Subcutaneous abdominal adipose tissue (tissue), 5 donors: ENCODE results near the gene USH1C.

ENCODE experiments used
- H3K27ac ChIP-seq: one replicate; pipeline ENCODE4 v1.7.0; 2013; ENCODE audit warnings: low read depth, mild to moderate bottlenecking, inconsistent platforms, low read length, moderate library complexity
- H3K27me3 ChIP-seq, 5 donors: one replicate each; pipeline ENCODE4 v1.7.0; 2013; ENCODE audit warnings: low read length in 5 of 5, inconsistent platforms in 1 of 5; ENCODE audit not compliant: control insufficient read depth in 5 of 5, insufficient read depth in 4 of 5
- H3K36me3 ChIP-seq, 5 donors: one replicate each; pipeline ENCODE4 v1.7.0; 2013; ENCODE audit warnings: low read length in 5 of 5; ENCODE audit not compliant: control insufficient read depth in 5 of 5, insufficient read depth in 5 of 5
- H3K4me1 ChIP-seq, 5 donors: one replicate each; pipeline ENCODE4 v1.7.0; 2013; ENCODE audit warnings: low read length in 5 of 5, mild to moderate bottlenecking in 3 of 5, moderate library complexity in 1 of 5; ENCODE audit not compliant: control insufficient read depth in 5 of 5, insufficient read depth in 5 of 5
- H3K4me3 ChIP-seq, 5 donors: one replicate each; pipeline ENCODE4 v1.7.0; 2013; ENCODE audit warnings: low read length in 5 of 5, low read depth in 1 of 5
- H3K9ac ChIP-seq, 5 donors: one replicate each; pipeline ENCODE4 v1.7.0; 2013; ENCODE audit warnings: low read length in 5 of 5, mild to moderate bottlenecking in 4 of 5, moderate library complexity in 3 of 5
- H3K9me3 ChIP-seq, 5 donors: one replicate each; pipeline ENCODE4 v1.7.0; 2013; ENCODE audit warnings: low read length in 5 of 5; ENCODE audit not compliant: control insufficient read depth in 5 of 5
- donor health status: healthy.
- donor health status: healthy.
- donor health status: healthy.
- donor health status: healthy.
- donor health status: healthy.

The USH1C gene

GRCh38 chr11:17540807-17541206 is 3.4 kb downstream of the USH1C start:
- Histone ChIP-seq H3K4me3 (no peak overlapping the region), H3K4me1 (peaks cover 0 to 7% (median 0%) of the 10 kb centered on the region in 5 donors), H3K36me3 (no peaks in the 10 kb centered on the region), H3K27me3 (peaks cover 0 to 14% (median 4%) of the 10 kb centered on the region in 5 donors), H3K9me3 (no peaks in the 10 kb centered on the region), H3K9ac (no peak overlapping the region), H3K27ac (no peak overlapping the region)

DNA sequence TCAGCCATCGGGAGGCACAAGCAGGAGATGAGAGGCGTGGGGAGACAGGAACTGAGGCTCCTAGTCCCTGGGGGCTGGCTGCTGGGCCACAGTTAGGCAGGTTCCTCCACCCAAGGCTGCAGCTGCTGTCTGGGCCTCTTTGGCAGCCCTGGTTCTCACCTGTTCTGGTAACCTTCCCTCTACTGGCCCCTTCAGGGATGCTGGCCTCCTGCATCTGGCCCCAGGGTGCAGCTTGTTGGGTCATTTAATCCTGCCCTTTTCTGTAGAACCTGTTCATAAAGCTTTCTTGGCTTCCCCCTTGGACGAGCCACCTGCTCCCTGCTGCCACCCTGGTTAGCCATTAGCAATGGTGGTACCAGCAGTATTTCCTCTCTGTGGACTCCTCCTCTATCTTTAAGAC is 5.5 kb downstream of the USH1C start:
- Histone ChIP-seq H3K9me3 (no peaks in the 10 kb centered on the region), H3K36me3 (no peaks in the 10 kb centered on the region), H3K9ac (no peak overlapping the region), H3K27me3 (peaks cover 0 to 4% (median 1%) of the 10 kb centered on the region in 5 donors), H3K27ac (no peak overlapping the region), H3K4me3 (no peak overlapping the region), H3K4me1 (no peaks in the 10 kb centered on the region)

DNA sequence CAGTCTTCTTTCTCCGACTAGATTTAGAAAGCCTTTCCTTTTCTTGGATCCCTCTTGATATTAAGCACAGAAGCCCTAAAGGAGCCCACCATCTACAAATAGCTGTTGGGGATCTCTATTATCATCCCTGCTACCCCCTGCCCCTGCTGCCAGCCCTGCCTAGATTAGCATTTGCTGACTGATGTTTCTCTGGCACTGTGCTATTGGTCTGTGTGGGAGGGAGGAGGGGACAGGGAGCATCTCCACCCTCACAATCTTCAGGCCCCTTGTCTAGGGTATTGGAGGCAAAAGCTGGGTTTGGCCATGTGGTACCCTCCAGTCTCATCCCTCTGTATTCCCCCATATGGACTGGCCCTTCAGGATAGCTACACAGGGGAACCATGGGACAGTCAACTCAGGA is 6.2 kb downstream of the USH1C start:
- H3K4me3 ChIP-seq, result no peak overlapping the region
- H3K9ac ChIP-seq, result no peak overlapping the region
- H3K9me3 ChIP-seq, result no peaks in the 10 kb centered on the region
- no peak overlapping the region for H3K27ac ChIP-seq
- no peaks in the 10 kb centered on the region for H3K36me3 ChIP-seq
- H3K4me1 ChIP-seq, result no peaks in the 10 kb centered on the region
- peaks cover 0 to 7% (median 2%) of the 10 kb centered on the region in 5 donors for H3K27me3 ChIP-seq

DNA sequence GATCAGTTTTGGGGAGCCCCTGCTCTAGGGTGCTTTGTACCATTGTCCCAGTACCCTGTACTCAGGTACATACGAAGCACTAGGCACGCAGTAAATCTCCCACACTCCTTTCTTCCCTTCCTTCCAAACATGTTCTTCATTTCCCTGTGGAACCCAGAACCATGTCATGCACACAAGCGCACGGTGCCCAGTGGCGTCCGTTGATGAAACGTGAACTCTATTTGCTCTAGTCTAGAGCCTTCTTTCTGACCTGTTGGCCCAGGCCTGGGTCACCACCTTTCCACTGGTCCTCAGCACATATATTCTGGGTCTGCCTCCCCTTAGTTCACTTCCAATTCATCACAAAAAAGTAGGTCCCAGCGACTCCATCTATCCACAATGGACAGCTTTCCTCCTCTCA is 7.0 kb downstream of the USH1C start:
- Histone ChIP-seq H3K9me3 (no peaks in the 10 kb centered on the region), H3K36me3 (no peaks in the 10 kb centered on the region), H3K27me3 (peaks cover 0 to 9% (median 0%) of the 10 kb centered on the region in 5 donors), H3K27ac (no peak overlapping the region), H3K4me1 (no peaks in the 10 kb centered on the region), H3K4me3 (no peak overlapping the region), H3K9ac (no peak overlapping the region)

GRCh38 chr11:17535488-17535887 is 8.7 kb downstream of the USH1C start:
- no peak overlapping the region for H3K9ac ChIP-seq
- H3K27me3 ChIP-seq, result peaks cover 0 to 12% (median 7%) of the 10 kb centered on the region in 5 donors
- H3K4me3 ChIP-seq, result no peak overlapping the region
- H3K36me3 ChIP-seq, result no peaks in the 10 kb centered on the region
- H3K27ac ChIP-seq, result no peak overlapping the region
- no peaks in the 10 kb centered on the region for H3K4me1 ChIP-seq
- no peaks in the 10 kb centered on the region for H3K9me3 ChIP-seq

DNA sequence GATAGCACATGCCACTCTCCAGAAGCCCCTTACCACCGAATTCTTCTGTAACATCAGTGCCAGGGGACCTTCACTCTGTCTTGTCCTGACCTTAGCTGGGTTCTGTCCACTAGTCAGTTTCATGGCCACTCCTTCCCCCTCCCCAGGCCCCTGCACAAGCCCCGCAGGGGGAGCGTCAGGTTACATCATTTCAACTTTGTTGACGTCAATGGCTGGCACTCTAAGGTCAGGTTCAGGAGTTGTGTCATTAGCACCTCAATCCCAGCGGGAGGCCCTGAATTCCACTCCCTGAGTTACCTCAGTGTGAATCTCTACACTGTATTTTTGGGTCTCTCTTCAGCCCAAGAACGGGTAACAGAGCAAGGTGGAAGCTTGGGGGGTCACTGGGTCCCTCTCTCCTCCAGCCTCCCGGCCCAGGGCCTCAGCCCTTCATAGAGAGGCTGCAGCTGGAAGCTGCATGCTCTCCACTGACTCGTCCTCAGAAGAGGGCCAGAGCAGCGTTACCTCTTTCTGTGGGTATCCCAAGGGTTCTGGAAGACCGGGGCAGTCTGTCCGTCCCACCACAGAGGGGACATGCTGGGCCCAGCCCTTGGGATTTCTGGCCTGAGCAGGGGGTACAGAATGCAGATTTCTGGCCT is 10.3 kb downstream of the USH1C start:
- Histone ChIP-seq H3K9me3 (no peaks in the 10 kb centered on the region), H3K36me3 (no peaks in the 10 kb centered on the region), H3K4me3 (no peak overlapping the region), H3K27me3 (peaks cover 0 to 22% (median 12%) of the 10 kb centered on the region in 5 donors), H3K4me1 (peaks cover 0 to 3% (median under 1%) of the 10 kb centered on the region in 5 donors), H3K27ac (no peak overlapping the region), H3K9ac (no peak overlapping the region)

DNA sequence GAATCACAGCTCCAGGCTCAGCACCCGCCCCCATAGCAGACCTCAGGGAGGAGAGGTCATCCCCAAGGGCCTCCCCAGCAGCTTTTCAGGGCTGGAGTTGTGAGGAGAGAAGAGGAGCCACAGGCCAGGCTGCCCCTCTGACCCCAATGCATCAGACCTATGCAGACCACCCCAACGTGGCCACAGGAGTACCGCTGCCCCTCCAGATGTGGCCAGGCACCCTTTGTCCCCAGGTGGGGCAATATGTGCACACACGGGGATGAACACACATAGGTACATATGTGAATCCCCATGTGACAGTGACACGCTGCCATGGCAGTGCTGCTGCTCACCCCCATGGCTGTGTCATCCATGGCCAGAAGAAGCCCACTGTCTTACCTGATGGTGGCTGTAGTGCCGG is 10.9 kb downstream of the USH1C start:
- peaks cover 0 to 9% (median 3%) of the 10 kb centered on the region in 5 donors for H3K4me1 ChIP-seq
- H3K36me3 ChIP-seq, result no peaks in the 10 kb centered on the region
- H3K4me3 ChIP-seq, result no peak overlapping the region
- no peak overlapping the region for H3K27ac ChIP-seq
- no peaks in the 10 kb centered on the region for H3K9me3 ChIP-seq
- H3K9ac ChIP-seq, result no peak overlapping the region
- peaks cover 0 to 27% (median 13%) of the 10 kb centered on the region in 5 donors for H3K27me3 ChIP-seq

DNA sequence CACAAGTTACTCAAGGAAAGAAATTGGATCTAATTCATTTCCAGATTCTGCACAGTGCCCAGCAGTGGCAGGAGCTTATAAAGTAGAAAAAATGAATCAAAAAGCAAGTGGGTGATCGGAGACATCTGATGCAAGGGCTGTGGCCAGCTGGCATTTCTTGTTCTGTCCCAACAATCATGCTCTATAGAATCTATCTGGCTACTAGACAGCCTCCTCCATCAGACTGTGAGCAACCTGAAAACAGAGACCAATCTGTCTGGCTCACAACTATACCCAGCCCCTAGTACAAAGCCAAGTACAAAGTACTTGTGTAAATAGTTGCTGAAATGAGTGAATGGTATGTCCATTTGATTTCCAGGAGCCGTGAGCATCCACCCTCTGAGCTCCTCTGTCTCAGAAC is 11.4 kb downstream of the USH1C start:
- H3K4me3 ChIP-seq, result no peak overlapping the region
- peaks cover 0 to 28% (median 15%) of the 10 kb centered on the region in 5 donors for H3K27me3 ChIP-seq
- H3K36me3 ChIP-seq, result no peaks in the 10 kb centered on the region
- H3K9ac ChIP-seq, result no peak overlapping the region
- H3K9me3 ChIP-seq, result no peaks in the 10 kb centered on the region
- H3K27ac ChIP-seq, result no peak overlapping the region
- peaks cover 0 to 12% (median 3%) of the 10 kb centered on the region in 5 donors for H3K4me1 ChIP-seq

- no peak overlapping the region for H3K4me3 ChIP-seq
- H3K27me3 ChIP-seq, result peaks cover 0 to 28% (median 15%) of the 10 kb centered on the region in 5 donors
- H3K36me3 ChIP-seq, result no peaks in the 10 kb centered on the region
- H3K27ac ChIP-seq, result no peak overlapping the region
- no peaks in the 10 kb centered on the region for H3K9me3 ChIP-seq
- no peak overlapping the region for H3K9ac ChIP-seq
- H3K4me1 ChIP-seq, result peaks cover 0 to 12% (median 3%) of the 10 kb centered on the region in 5 donors
These were observed 12.5 kb downstream of the USH1C start for GRCh38 chr11:17531636-17532113.

GRCh38 chr11:17531071-17531600 is 13.1 kb downstream of the USH1C start:
- Histone ChIP-seq H3K27me3 (peaks cover 4 to 31% (median 15%) of the 10 kb centered on the region in 5 donors), H3K4me1 (peaks cover 2 to 12% (median 3%) of the 10 kb centered on the region in 5 donors), H3K27ac (no peak overlapping the region), H3K9ac (no peak overlapping the region), H3K9me3 (no peaks in the 10 kb centered on the region), H3K36me3 (no peaks in the 10 kb centered on the region), H3K4me3 (no peak overlapping the region)
